OCI-LY3 (cell line): ENCODE results near the gene FLNA.

Experiments
- H2AFZ ChIP-seq: fragments of 200-600, 300-600 bp; shearing (Covaris generic); 2 replicates; pipeline ENCODE4 v1.6.0; 2014; ENCODE audit warnings: antibody characterized with exemption, low read depth, low read length
- H3K27ac ChIP-seq: fragments of 200-600, 300-600 bp; sonication (generic); 2 replicates; pipeline ENCODE4 v1.5.1; 2014; ENCODE audit warnings: mild to moderate bottlenecking, low read length, moderate library complexity, mixed read lengths
- H3K27me3 ChIP-seq: fragments of 200-600, 300-600 bp; sonication (generic); 2 replicates; pipeline ENCODE4 v1.6.1; 2014; ENCODE audit warnings: low read depth, low read length, mixed read lengths
- H3K36me3 ChIP-seq: fragments of 200-600, 300-600 bp; sonication (generic); replicated peaks from 2 replicates; pipeline ENCODE3; 2014; ENCODE audit warnings: low read depth, low read length, mixed read lengths
- H3K4me1 ChIP-seq: fragments of 300-600, 200-600 bp; sonication (generic); 2 replicates; pipeline ENCODE4 v1.6.1; 2014; ENCODE audit warnings: low read length, mixed read lengths
- H3K4me2 ChIP-seq: fragments of 200-600, 300-600 bp; sonication (generic); 2 replicates; pipeline ENCODE4 v1.6.1; 2014; ENCODE audit warnings: low read length, mixed read lengths
- H3K4me3 ChIP-seq: fragments of 300-600, 200-600 bp; sonication (generic); 2 replicates; pipeline ENCODE4 v1.5.1; 2014; ENCODE audit warnings: antibody characterized with exemption, mild to moderate bottlenecking, low read length, moderate library complexity
- H3K79me2 ChIP-seq: fragments of 300-600, 200-600 bp; shearing (Covaris generic); 2 replicates; pipeline ENCODE4 v1.6.1; 2014; ENCODE audit warnings: mild to moderate bottlenecking, low read length, mixed read lengths
- H3K9ac ChIP-seq: fragments of 300-600, 200-600 bp; shearing (Covaris generic); 2 replicates; pipeline ENCODE4 v1.6.0; 2014; ENCODE audit warnings: mild to moderate bottlenecking, low read length, moderate library complexity
- H3K9me3 ChIP-seq: fragments of 200-600, 300-600 bp; shearing (Covaris generic); 2 replicates; pipeline ENCODE4 v1.6.1; 2014; ENCODE audit warnings: low read length, mixed read lengths; ENCODE audit not compliant: insufficient read depth
- H4K20me1 ChIP-seq: fragments of 200-600, 300-600 bp; sonication (generic); 2 replicates; pipeline ENCODE4 v1.6.1; 2016; ENCODE audit warnings: low read length, mixed read lengths; ENCODE audit not compliant: insufficient read depth
- CTCF ChIP-seq: fragments of 200-600, 300-600 bp; sonication (generic); IDR thresholded peaks from 2 replicates; pipeline ENCODE4 v1.5.1; 2014; ENCODE audit warnings: antibody characterized with exemption, low read length, low read depth
- EZH2phosphoT487 ChIP-seq: fragments of 200-600 bp; shearing (Covaris generic); IDR thresholded peaks from 2 replicates; pipeline ENCODE4 v1.6.1; 2018; ENCODE audit warnings: antibody characterized with exemption, mixed run types, low read depth

FLNA gene

GRCh38 chrX:154378059-154378798, 3.8 kb upstream of the FLNA start:
- peak overlapping the region; percentile 91 for H3K4me2 ChIP-seq
- peaks cover 18% of the 10 kb centered on the region for H3K79me2 ChIP-seq
- peak overlapping the region; percentile 80 for H3K4me3 ChIP-seq
- peaks cover 28% of the 10 kb centered on the region for H3K4me1 ChIP-seq
- H2AFZ ChIP-seq: no peak overlapping the region
- no peaks in the 10 kb centered on the region for H4K20me1 ChIP-seq
- H3K36me3 ChIP-seq: peaks cover 13% of the 10 kb centered on the region
- no peak for TF ChIP-seq EZH2phosphoT487
- no peak for TF ChIP-seq CTCF
- H3K27ac ChIP-seq: peak overlapping the region; percentile 84
- H3K27me3 ChIP-seq: no peaks in the 10 kb centered on the region
- H3K9ac ChIP-seq: peak overlapping the region; percentile 93
- H3K9me3 ChIP-seq: no peaks in the 10 kb centered on the region

- TF ChIP-seq CTCF (no peak), EZH2phosphoT487 (no peak)
- Histone ChIP-seq H3K4me2 (no peak overlapping the region), H3K27ac (no peak overlapping the region), H3K9ac (no peak overlapping the region), H4K20me1 (no peaks in the 10 kb centered on the region), H3K4me1 (peaks cover 42% of the 10 kb centered on the region), H3K36me3 (peaks cover 13% of the 10 kb centered on the region), H3K27me3 (no peaks in the 10 kb centered on the region), H3K4me3 (no peak overlapping the region), H3K79me2 (peaks cover 18% of the 10 kb centered on the region), H2AFZ (no peak overlapping the region), H3K9me3 (no peaks in the 10 kb centered on the region)
Measured at GRCh38 chrX:154376774-154377173, 2.3 kb upstream of the FLNA start.

GRCh38 chrX:154375156-154375504, 696 bp upstream of the FLNA start:
- Histone ChIP-seq H3K9ac (peak overlapping the region; percentile 94), H3K79me2 (peaks cover 19% of the 10 kb centered on the region), H3K4me2 (peak overlapping the region; percentile 99), H3K27me3 (no peaks in the 10 kb centered on the region), H3K9me3 (no peaks in the 10 kb centered on the region), H3K4me3 (peak overlapping the region; percentile 94), H3K27ac (peak overlapping the region; percentile 30; the same call in 1 of the 2 replicates), H2AFZ (peak overlapping the region; percentile 71; the same call in 1 of the 2 replicates), H3K4me1 (peaks cover 36% of the 10 kb centered on the region), H3K36me3 (peaks cover 4% of the 10 kb centered on the region), H4K20me1 (no peaks in the 10 kb centered on the region)
- TF ChIP-seq EZH2phosphoT487: no peak

GRCh38 chrX:154373340-154374306, 811 bp downstream of the FLNA start:
- Histone ChIP-seq H3K9me3 (no peaks in the 10 kb centered on the region), H2AFZ (peak overlapping the region; percentile 49)
- TF ChIP-seq CTCF (peak; percentile 77), EZH2phosphoT487 (no peak)

More at GRCh38 chrX:154373340-154374306, 811 bp downstream of the FLNA start:
- Histone ChIP-seq H3K4me2 (peak overlapping the region; percentile 99), H3K27ac (peak overlapping the region; percentile 89), H3K36me3 (peaks cover 8% of the 10 kb centered on the region), H3K4me1 (peaks cover 41% of the 10 kb centered on the region), H3K79me2 (peaks cover 24% of the 10 kb centered on the region), H3K4me3 (peak overlapping the region; percentile 94), H4K20me1 (peaks cover 6% of the 10 kb centered on the region), H3K27me3 (no peaks in the 10 kb centered on the region), H3K9ac (peak overlapping the region; percentile 94)
